Activated CD4-positive, CD25-positive, alpha-beta regulatory T cell (primary cell): Measurements from ENCODE around the gene ARHGAP26.
A peak's percentile ranks its signal among the peaks of the same experiment; 100 is the strongest.

Experiments used
- DNase-seq, 4 experiments: peaks; one replicate each; lab custom pipeline; 2025; lab: John Stamatoyannopoulos, UW

The ARHGAP26 gene

DNA sequence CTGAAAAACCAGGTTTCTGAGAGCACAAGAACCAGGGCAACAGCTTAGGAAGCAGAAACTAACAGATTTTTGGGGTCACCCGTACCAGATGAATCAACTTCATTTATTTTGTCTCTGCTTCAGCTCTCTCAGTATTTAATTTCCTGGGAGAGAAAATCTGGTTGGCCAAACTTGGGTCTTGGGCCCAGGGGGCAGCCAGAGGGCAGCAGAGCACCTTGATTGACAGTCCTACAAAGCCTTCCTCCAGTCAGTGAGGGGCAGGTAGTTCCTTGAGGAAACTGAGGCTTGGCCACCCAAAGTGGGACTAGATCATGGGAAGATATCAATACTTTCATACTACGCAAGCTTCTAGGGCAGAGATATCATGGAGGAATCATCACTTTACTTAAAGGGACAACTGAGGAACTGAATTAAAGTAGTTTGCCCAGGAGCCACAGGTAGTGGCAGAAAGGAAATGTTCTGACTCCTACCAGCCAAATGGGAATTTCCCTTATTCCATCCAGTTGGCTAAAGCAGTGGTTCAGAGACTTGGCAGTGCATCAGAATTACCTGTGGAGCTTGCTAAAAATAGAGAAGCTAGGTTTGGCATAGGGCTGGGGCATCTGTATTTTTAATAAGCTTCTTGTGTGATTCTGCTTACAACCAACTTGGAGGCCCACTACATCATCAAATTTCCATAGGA is 21.5 kb upstream of the ARHGAP26 start:
- DNase-seq, result peak; percentile 4 to 22 (median 18)

DNA sequence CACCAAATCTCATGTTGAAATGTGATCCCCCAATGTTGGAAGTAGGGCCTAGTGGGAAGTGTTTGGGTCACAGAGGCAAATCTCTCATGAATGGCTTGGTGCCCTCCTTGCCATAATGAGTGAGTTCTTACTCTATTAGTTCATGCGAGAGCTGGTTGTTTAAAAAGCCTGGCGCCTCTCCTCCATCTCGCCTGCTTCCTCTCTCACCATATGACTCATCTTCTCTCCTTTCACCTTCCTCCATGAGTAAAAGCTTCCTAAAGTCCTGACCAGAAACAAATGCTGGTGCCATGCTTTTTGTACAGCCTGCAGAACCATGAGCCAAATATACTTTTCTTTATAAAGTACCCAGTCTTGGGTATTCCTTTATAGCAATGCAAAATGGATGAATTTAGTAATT is 20.9 kb upstream of the ARHGAP26 start:
- DNase-seq, result no peak

DNA sequence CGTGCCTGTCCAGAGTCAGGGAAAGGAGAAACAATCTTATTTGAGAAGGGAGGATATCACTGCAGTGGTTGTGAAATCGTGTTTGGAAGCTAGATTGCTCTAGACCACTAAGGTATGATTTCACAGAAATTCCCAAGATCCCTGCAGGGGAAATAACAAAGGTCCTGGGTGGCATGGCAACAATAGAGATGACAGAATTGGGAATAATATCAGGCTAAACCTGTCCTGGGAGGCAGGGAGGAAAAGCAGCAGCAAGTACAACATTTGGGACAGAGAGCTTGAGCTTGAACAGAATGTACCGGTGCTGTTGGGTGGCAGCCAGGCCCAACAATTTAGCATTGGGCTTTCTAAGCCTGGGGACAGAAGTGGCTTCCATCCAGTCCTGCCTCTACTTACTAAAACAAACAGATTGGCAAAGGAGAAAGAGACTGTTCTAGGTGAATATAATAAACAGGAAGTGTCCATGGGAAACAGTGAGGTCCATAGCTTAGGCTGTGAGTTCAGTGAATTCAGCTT is 17.0 kb upstream of the ARHGAP26 start:
- DNase-seq, result no peak

DNA sequence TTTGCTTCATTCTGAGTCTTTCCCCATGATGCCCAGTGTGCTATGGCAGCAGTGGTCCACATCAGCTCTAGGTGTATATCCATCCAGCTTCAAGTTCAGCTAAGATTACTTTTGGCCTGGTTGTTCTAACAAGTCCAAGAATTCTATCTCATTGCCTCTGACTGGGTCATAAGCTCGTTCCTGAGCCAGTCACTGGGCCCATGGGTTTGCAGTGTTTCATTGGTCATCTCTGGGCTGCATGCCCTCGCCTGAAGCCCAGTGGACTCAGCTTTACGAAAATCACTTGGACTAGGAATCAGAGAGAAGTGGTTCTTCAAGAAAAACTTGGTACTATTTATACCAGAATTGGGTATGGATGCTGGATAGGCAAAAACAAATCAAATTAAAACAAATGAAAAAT is 16.1 kb upstream of the ARHGAP26 start:
- no peak for DNase-seq

DNA sequence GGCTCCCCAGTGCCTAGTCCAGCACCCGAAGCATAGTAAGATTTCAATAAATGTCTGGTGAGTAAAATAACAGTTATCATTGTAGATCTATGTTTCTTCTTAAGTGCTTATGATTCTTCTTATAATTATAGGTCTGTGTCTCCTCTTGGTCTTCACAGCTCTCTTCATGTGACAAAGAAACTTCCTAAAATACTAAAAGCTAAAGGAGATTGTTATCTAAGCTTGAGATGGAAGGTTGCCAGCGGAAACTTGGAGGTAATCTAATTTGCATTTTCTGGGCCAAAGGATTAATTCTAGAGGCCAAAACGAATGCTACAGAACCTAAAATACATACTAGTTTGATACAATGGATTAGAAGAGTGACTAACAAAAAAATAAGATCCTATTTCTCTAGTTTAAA is 13.6 kb upstream of the ARHGAP26 start:
- no peak for DNase-seq

DNA sequence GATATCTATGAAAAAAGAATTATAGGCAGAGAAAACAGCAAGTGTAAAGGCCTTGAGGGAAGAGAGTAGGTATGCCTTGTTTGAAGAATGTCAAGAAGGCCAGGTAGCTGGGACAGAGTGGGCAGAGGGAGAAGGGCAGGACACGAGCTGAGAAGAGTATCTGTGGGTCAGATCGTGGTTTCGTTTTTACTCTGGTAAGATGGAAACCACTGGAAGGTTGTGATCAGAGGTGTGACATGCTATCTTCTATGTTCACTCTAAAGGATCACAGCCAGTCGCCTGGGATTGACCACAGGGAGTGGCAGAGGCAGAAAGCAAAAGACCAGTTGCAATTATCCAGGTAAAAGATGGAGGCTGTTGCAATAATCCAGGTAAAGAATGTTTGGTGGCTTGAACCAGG is 12.6 kb upstream of the ARHGAP26 start:
- no peak for DNase-seq

DNA sequence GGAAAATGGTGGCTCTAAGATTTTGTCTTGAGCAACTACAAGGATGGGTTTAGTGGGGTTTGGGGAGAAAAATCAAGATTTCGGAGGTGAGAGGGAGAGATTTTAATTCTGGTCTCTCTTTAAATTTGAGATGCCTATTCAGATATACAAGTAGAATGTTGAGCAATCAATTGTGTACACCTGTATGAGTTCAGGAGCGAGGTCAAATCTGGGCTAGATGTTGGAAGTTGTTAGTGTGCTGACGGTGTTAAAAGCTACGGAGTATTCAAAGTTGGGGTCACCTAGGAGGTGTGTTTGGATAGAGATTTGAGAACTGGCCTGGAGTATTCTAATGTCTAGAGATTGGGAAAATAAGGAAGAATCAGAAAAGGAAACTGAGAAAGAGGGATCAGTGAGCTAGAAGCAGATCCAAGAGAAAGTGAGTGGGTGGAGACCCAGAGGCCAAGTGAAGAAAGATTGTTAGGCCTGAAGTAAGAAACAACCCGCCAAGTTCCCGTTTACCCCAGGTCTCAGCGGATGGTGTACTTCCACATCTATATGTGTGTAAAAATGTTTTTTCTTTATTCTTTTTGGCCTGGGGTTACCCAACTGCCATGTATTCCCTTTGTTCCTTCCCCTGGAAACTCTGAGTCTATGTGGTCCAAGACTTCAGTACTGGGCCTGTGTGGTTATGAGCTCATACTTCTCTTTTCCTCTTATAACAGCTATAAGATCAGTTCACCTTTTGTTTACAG is 11.9 kb upstream of the ARHGAP26 start:
- no peak for DNase-seq

DNA sequence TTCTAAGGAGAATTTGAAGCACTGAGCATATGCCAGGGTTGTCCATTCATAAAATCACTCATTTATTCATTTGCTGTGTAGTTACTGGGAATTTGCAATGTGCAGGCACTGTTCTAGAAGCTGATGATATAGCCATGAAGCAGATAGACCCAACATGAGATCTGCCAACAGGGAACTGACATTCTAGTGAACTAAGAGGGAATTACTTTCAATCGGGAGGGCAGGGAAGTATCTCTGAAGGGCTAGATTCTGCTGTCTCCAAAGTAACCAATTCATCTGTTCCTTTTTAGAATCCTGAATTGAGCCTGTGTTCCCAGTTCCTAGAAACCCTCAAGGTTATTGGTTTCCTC is 11.4 kb upstream of the ARHGAP26 start:
- DNase-seq, result no peak

DNA sequence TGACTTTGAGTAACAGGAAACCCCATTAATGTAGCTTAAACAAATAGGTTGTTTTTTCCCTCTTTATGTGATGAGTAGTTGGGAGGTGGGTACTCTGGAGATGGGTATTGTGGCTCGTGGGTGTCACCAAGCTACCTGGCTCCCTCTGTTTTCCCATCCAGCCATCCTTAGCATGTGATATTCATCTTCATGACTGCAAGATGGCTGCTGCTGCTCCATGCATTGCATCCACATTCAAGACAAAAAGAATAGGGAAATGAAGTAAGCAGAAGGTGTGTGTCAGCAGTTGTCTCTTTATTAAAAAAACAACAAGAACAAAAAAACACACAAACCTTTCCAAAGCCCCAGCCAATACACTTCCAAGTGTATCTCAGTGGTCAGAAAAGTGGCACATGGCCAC is 6.5 kb upstream of the ARHGAP26 start:
- no peak for DNase-seq

DNA sequence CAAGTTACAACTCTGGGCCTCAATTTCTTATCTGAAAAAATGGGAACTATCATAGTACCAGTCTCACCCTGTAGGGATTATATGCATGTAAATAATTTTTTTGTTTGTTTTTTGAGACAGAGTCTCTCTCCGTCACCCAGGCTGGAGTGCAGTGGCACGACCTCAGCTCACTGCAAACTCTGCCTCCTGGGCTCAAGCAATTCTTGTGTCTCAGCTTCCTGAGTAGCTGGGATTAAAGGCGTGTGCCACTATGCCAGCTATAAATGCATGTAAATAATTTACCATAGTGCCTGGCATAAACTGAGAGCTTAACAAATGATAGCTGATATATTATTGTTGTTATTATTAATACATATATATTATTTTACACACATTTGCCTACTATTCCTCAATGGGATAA is 3.0 kb upstream of the ARHGAP26 start:
- DNase-seq, result no peak

DNA sequence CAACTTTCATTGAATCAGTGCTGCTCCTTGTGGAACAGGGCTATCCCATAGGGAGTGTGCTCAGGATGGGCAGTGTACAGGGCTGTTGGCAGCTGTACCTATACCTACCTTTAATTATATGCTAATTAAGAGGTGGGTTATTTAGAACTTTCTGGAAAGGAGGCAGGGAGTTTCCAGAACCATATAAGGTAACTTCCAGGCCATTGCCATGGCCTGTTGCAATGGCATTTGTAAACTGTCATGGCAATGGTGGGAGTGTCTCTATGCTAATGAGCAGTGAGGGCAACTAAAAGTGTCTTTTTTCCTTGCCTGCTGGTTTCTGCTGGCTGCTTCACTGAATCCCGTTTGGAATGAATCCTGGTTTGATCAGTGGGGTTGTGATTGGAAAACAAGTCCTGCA is 2.3 kb upstream of the ARHGAP26 start:
- DNase-seq, result no peak

DNA sequence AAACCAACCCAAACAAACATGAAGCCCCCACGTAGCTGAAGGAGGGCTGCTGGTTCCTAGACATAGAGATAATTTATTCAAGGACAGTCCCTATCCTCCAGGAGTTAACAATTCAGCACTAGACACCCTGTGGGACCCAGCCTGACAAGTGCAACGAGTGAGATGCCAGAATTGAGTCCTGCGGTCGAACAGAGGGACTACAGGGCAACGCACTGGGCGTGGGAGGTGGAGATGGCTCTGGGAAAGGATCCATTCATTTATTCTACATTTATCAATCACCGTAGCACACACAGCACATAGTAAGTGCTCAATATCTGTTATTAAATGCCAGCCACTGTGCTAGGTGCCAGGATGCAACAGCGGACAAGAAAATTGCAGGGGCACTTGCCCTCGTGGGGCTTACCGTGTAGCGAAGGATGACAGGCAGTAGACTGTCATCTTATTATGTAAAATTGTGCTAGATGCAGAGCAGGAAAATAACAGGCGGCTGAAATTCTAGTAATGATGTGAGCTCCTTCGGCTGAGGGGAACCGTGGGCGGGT is 855 bp upstream of the ARHGAP26 start:
- DNase-seq, result peak in 1 of 4 experiments; percentile 29

DNA sequence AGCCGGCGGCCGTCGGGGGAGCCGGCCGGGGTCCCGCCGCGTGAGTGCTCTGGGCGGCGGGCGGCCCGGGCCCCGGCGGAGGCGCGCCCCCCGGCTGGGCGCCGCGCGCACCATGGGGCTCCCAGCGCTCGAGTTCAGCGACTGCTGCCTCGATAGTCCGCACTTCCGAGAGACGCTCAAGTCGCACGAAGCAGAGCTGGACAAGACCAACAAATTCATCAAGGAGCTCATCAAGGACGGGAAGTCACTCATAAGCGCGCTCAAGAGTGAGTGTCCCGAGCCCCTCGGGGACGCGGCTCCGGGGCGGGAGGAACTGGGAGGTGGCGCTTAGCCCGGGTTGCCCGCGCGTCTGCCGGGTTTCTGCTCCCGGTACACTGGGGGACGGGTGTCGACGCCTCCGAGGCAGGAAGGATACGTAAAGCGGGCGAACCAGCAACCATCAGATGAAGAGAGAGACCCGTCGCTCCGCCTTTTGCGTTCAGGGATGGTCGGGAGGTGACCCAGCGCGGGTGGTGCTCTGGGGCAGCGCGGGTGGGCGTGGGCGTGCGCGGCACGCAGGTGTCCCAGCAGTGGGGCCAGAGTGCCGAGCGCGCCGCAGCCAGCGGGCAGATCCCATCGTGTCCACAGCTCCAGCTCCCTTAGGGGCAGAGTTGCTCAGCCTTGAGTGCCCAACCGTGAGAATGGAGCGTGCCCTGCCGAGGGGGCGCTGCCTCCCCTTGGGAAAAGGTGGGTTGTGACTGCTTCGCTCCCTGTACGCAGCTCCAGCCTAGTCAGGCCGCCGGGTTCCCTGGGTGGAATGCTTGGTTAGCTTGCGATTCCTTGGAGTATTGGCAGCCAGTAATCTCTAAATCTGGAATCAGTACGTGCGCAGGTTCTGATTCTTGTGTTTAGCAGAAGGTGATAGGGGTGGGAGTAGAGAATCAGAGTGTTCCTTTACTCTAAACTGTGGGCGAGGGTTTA is 753 bp downstream of the ARHGAP26 start:
- DNase-seq, result peak; percentile 6 to 26 (median 21)

DNA sequence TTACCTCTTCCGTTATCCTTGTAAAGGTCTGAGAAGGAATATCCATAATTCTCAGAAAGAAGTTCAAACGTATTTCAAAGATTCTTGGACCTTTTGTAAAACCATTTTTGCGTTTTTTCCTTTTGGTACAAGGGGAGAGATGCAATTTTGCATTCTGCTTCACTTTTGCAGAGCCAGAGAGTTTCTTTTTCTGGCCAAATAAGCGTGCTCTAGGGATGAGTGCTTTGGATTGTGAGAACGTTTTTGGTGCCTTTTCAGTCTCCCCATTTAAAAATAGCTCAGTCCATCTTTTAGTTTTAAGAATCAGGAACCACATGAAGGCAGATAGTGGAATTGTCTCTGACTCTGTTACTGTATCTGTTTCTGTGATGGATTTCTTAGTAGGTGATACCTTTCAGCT is 1.5 kb downstream of the ARHGAP26 start:
- no peak for DNase-seq

DNA sequence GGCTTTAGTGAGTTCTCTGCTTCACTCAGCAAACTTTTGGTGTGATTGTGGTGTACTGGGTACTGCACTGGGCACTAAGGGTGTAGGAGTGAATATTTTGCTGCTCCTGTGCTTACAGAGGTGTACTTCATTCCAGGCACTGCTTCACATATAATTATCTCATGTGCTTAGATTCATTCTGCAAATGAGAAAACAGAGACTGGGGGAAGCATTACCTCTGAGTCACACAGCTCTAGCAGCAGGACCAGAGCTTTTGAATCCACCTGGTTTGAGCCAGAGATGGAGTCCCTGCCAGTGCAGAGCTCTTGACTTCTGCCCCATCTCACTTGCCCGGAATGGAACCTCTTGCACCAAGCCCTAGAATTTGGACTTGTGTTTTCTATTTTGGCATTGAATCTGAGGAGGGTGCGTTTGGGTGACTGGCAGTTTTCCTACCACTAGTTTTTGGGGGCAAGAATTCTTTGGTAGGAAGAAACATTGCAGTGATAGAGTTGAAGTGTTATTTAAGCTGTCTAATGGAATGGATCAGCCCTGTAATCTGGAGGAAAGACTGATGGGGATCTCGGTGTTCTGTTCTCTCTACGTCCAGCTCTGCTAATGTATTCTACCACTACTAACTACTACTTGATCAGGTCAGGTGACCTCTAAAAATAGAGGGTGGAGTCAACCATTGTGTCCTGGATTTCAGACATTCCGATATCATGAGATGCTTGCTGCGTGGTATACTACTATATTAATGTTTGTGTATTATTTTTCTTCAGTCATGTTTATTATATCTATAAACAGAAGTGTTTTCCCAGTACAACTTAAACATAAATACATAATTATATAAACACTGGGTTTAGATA is 2.5 kb downstream of the ARHGAP26 start:
- no peak for DNase-seq

DNA sequence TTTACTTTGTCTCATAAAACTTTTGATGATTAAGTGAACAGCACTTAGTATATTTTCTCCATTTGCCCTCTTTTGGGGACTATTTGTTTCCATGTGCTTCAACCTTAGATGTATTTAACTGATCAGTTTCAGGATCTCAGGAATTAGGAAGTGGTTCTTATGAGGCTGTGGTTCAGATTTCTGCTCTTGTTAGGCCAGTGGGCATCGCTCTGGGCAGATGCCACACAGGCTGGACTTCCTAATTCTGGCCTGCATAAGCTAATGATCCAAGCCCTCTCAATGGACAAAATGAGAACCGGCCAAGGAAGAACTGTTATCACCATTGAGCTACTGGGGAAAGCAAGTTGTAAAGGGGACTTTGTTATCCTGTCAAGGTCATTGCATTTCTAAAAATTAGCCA is 6.9 kb downstream of the ARHGAP26 start:
- no peak for DNase-seq

DNA sequence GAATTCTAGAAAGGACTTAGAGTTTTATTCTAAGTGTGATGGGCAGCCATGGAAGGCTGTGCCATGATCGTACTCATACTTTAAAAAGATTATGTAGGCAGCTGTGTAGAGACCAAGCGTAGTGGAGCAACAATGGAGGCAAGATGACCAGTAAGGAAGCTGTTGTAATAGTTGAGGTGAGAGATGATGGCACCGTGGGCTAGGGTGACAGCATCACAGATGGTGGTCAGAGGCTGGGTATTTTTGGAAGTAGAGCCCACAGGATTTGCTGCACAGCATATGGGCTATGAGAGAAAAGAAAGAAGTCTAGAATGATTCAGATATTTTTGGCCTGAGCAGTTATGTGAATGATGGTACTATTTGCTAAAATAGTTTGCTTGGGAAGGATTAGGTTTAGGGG is 7.7 kb downstream of the ARHGAP26 start:
- DNase-seq, result no peak

DNA sequence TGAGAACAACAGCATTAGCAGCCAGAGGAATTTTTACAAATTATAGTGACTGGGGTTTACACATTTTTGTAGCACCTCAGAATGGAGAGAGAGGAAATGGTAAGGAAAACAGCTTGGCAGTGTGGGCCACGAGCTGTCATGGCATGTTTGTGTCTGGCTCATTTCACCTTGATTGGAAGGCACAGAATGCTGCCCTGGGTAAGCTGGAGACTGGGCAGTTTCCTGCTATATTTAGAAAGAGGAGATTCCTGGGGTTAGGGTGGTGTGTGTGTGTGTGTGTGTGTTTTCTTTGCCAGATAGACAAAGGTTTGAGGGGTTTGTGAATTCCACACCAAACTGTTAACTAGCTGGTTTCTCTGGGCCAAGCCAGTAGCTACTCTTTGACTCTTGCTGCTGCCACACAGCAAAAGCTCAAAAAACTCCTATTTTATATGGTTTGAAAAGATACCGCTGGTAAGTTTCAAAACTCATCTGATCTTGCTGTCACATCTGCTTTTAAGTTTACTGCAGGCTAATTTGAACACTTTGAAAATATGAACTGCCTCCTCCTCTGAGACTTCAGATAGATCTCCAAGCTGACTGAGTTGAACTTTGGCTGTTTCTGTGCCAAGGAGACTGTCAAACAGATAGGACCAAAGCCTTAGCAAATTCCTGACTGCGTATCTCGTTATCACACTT is 9.1 kb downstream of the ARHGAP26 start:
- DNase-seq, result no peak

DNA sequence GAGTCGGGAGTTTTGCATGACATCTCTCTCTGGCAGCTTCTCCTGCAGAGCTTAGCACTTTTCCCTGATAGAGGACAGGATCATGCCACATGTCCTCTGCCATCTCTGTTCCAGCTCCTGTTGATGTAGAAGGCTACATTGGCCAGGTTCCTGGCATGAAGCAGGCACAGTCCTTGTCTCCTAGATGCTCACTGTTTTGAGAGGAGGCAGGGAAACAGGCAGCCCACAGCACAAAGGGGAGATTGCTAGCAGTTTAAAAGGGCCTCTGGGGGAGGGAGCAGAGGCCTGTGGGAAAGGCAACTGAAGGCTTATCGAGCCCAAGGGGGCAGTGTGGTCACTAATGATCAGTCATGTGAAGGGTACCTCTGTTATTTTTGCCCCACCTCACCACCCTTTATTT is 10.7 kb downstream of the ARHGAP26 start:
- DNase-seq, result no peak

DNA sequence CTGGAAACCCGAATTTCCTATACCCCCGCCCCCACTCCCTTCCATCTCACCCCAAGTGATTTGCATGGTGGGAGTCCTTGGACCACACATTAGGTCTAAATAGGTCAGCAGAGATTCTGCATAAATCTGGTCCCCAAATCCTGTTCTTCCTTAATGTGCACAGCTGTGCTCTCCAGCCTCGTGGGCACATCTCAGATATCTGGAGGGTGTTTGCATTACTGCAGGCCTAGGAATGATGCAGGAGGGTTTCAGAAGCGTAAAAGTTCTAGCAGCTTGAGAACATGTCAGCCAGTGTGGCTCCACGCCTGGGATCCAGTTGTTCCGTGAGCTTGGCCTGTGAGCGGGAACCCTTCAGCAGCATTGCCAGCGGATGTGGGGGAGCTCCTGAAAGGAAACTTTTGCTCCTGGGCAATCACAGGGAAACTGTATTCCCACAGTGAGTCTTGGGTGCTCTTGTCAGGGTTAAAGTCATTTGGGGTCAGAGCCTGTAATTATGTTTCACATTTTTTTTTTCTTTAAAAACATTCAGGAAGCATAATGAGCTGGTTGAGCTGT is 12.9 kb downstream of the ARHGAP26 start:
- DNase-seq, result no peak
